ENCODE results near the gene GTF2A1. TPM values are rescaled to one million over a fixed set of nuclear protein-coding genes. Genes with fewer than 3 reads are reported as not detected.

The GTF2A1 gene
- 19.7 and 25.0 TPM in 2 replicates for total RNA-seq

- H3K36me3 ChIP-seq (ENCODE audit: control insufficient read depth, insufficient read depth, low read length), result no peaks in the 10 kb centered on the region
- no peaks in the 10 kb centered on the region for H3K27me3 ChIP-seq (ENCODE audit: control insufficient read depth, insufficient read depth, low read length)
- no peak for TF ChIP-seq CTCF (IDR thresholded peaks at IDR 0.05; ENCODE audit: insufficient read depth, low read length, severe bottlenecking)
- DNase-seq (ENCODE audit: low read depth), result peak; percentile 87
- FAIRE-seq, result no peak
- H3K4me3 ChIP-seq (ENCODE audit: low read depth, low read length), result peak within 1 kb of the TSS; percentile 59
Observed at GRCh38 chr14:81220830-81221578, at the start of gene GTF2A1. TSS of gene GTF2A1 (minus strand) at chr14:81220959. CDS start at chr14:81220518, 441 bp downstream.

GRCh38 chr14:81269979-81270375 is 49.2 kb upstream of the GTF2A1 start:
- DNase-seq (ENCODE audit: low read depth) (no peak), FAIRE-seq (no peak)
- Histone ChIP-seq H3K27me3 (ENCODE audit: control insufficient read depth, insufficient read depth, low read length) (no peaks in the 10 kb centered on the region), H3K36me3 (ENCODE audit: control insufficient read depth, insufficient read depth, low read length) (peaks cover 18% of the 10 kb centered on the region), H3K4me3 (ENCODE audit: low read depth, low read length) (no peak overlapping the region)
- no peak for TF ChIP-seq CTCF (IDR thresholded peaks at IDR 0.05; ENCODE audit: insufficient read depth, low read length, severe bottlenecking)

GRCh38 chr14:81269100-81269978 is 48.6 kb upstream of the GTF2A1 start:
- DNase-seq (ENCODE audit: low read depth), result peak; percentile 67
- TF ChIP-seq CTCF (IDR thresholded peaks at IDR 0.05; ENCODE audit: insufficient read depth, low read length, severe bottlenecking), result peak; percentile 52
- H3K36me3 ChIP-seq (ENCODE audit: control insufficient read depth, insufficient read depth, low read length), result peaks cover 18% of the 10 kb centered on the region
- no peaks in the 10 kb centered on the region for H3K27me3 ChIP-seq (ENCODE audit: control insufficient read depth, insufficient read depth, low read length)
- no peak for FAIRE-seq
- no peak overlapping the region for H3K4me3 ChIP-seq (ENCODE audit: low read depth, low read length)

GRCh38 chr14:81268016-81268416 is 47.3 kb upstream of the GTF2A1 start:
- FAIRE-seq, result peak; percentile 80
- DNase-seq (ENCODE audit: low read depth), result peak; percentile 25
- Histone ChIP-seq H3K27me3 (ENCODE audit: control insufficient read depth, insufficient read depth, low read length) (no peaks in the 10 kb centered on the region), H3K4me3 (ENCODE audit: low read depth, low read length) (no peak overlapping the region), H3K36me3 (ENCODE audit: control insufficient read depth, insufficient read depth, low read length) (peaks cover 16% of the 10 kb centered on the region)
- no peak for TF ChIP-seq CTCF (IDR thresholded peaks at IDR 0.05; ENCODE audit: insufficient read depth, low read length, severe bottlenecking)

- Histone ChIP-seq H3K36me3 (ENCODE audit: control insufficient read depth, insufficient read depth, low read length) (peaks cover 19% of the 10 kb centered on the region), H3K4me3 (ENCODE audit: low read depth, low read length) (no peak overlapping the region)
- TF ChIP-seq CTCF (IDR thresholded peaks at IDR 0.05; ENCODE audit: insufficient read depth, low read length, severe bottlenecking), result no peak
Observed at GRCh38 chr14:81265636-81266169, 44.9 kb upstream of the GTF2A1 start.

More at GRCh38 chr14:81265636-81266169, 44.9 kb upstream of the GTF2A1 start:
- no peak for DNase-seq (ENCODE audit: low read depth)
- FAIRE-seq, result no peak
- H3K27me3 ChIP-seq (ENCODE audit: control insufficient read depth, insufficient read depth, low read length), result no peaks in the 10 kb centered on the region
